ENCODE data around the gene AMPD3. TPM values are rescaled to one million over a fixed set of nuclear protein-coding genes. Genes with fewer than 3 reads are reported as not detected.
"Not testable (repeated sequence)": the region's sequence is repeated elsewhere in the genome, so short reads cannot be mapped to it uniquely, and the experiment has no call there.

The AMPD3 gene
- total RNA-seq, 1 donor from 2014 or later = 7.1 TPM

DNA sequence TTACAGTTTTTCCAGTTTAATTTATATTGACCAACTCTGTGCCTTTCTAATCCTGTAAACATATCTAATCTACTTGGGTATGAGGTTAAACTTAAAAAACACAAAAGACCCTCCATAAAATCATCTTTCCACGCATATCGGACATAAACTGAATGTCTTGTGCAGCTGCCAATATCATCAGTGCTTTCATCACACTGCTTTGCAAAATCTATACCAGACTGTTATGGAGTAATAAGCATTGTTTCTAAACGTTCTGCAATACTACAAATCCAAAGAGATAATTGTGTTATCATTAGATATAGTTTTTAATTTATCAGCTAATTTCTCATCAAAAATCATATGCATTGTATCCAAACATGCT, 36.1 kb upstream of the AMPD3 start:
- no peak overlapping the region for H3K4me3 ChIP-seq (ENCODE audit: low read depth, low read length)
- DNase-seq (ENCODE audit: low read depth) = no peak
- TF ChIP-seq, protein P1, sequence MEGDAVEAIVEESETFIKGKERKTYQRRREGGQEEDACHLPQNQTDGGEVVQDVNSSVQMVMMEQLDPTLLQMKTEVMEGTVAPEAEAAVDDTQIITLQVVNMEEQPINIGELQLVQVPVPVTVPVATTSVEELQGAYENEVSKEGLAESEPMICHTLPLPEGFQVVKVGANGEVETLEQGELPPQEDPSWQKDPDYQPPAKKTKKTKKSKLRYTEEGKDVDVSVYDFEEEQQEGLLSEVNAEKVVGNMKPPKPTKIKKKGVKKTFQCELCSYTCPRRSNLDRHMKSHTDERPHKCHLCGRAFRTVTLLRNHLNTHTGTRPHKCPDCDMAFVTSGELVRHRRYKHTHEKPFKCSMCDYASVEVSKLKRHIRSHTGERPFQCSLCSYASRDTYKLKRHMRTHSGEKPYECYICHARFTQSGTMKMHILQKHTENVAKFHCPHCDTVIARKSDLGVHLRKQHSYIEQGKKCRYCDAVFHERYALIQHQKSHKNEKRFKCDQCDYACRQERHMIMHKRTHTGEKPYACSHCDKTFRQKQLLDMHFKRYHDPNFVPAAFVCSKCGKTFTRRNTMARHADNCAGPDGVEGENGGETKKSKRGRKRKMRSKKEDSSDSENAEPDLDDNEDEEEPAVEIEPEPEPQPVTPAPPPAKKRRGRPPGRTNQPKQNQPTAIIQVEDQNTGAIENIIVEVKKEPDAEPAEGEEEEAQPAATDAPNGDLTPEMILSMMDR (conservative IDR thresholded peaks at IDR 0.05; ENCODE audit: low read depth, low read length) = no peak

DNA sequence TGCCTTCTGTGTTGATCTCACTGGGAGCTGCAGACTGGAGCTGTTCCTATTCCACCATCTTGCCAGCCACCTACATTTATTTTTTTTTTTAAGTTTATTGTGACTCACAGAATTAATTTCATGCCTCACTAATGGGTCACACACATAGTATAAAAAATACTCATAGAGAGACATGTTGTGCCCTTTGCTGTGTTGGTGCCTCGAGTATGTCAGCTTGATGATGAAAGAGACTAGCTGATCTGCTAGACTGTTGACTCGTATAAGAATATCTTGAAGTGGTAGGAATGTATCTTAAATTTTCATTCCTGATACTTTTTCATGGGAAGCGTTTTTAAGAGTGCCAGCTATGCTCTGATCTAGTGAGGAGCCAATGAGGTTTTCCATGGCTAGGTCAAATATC, 28.6 kb upstream of the AMPD3 start:
- no peak overlapping the region for H3K4me3 ChIP-seq (ENCODE audit: low read depth, low read length)
- no peak for DNase-seq (ENCODE audit: low read depth)
- TF ChIP-seq, protein P1 (conservative IDR thresholded peaks at IDR 0.05; ENCODE audit: low read depth, low read length) = no peak

DNA sequence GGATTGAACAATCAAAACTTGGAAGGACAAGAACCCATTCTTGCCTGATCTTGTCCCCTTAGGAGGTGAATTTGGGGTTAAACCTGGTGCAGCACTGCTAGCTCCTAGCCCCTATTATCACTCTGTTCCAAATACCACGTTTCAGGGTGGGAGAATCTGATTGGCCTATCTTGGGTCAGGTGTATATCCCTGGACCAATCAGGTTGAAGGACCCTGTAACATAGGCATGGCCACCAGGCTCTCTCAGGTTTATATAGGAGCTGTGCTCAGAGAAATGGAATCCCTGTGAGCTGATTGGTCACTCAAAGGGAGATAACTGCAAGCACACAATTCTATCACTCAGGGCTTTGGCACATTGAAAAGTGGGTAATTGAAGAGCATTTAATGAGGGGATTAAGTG, 26.6 kb upstream of the AMPD3 start:
- TF ChIP-seq, protein P1 (conservative IDR thresholded peaks at IDR 0.05; ENCODE audit: low read depth, low read length) = no peak
- H3K4me3 ChIP-seq (ENCODE audit: low read depth, low read length) = no peak overlapping the region
- no peak for DNase-seq (ENCODE audit: low read depth)

DNA sequence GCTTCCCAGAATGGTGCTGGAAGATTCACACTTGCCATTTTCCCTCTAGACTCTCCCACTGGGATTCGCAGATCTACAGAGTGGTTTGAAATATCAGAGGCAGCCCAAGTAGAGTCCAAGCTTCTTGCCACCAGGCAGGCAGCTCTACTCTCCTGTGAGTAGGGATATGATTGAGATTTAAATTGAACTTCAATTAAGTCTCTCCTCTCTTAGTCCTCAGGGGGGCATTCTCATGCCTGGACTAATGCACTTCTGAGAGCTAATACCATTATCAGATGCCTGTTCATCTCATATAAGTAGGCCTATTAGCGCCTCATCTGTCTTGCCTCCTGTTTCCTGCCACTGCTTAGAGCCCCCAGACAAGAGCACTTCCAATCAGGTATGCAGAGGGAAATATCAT, 25.5 kb upstream of the AMPD3 start:
- H3K4me3 ChIP-seq (ENCODE audit: low read depth, low read length) = no peak overlapping the region
- no peak for DNase-seq (ENCODE audit: low read depth)

DNA sequence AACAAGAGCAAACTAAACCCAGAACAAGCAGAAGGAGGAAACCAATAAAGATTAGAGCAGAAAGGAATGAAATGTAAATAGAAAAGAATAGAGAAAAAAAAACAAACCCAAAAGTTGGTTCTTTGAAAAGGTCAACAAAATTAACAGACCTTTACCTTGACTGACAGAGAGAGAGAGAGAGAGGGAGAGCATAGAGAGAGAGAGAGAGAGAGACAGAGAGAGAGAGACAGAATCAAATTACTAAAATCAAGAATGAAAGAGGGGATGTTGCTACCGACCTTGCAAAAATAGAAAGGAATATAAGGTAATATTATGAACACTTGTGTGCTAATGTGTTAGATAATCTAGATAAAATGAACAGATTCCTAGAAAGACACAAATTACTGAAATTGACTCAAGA, 22.6 kb upstream of the AMPD3 start:
- TF ChIP-seq, protein P1 (conservative IDR thresholded peaks at IDR 0.05; ENCODE audit: low read depth, low read length) = no peak
- no peak overlapping the region for H3K4me3 ChIP-seq (ENCODE audit: low read depth, low read length)
- DNase-seq (ENCODE audit: low read depth) = no peak

More for the DNA sequence above, 25.5 kb upstream of the AMPD3 start:
- TF ChIP-seq, protein P1 (conservative IDR thresholded peaks at IDR 0.05; ENCODE audit: low read depth, low read length) = no peak

DNA sequence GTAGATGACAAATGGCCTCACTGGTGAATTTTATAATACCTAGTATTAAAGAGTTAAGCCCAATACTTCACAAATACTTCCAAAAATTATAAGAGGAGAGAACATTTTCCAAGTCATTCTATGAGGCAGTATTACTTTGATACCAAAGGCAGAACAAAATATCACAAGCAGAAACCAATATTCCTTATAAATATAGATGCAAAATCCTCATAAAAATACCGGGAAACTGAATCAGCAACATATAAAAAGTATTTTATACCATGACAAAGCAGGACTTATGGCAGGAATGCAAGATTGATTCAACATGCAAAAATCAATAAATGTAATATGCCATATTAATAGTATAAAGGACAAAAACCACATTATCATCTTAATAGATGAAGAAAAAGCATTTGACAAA, 22.1 kb upstream of the AMPD3 start:
- DNase-seq (ENCODE audit: low read depth) = no peak
- H3K4me3 ChIP-seq (ENCODE audit: low read depth, low read length) = no peak overlapping the region
- TF ChIP-seq, protein P1 (conservative IDR thresholded peaks at IDR 0.05; ENCODE audit: low read depth, low read length) = no peak

DNA sequence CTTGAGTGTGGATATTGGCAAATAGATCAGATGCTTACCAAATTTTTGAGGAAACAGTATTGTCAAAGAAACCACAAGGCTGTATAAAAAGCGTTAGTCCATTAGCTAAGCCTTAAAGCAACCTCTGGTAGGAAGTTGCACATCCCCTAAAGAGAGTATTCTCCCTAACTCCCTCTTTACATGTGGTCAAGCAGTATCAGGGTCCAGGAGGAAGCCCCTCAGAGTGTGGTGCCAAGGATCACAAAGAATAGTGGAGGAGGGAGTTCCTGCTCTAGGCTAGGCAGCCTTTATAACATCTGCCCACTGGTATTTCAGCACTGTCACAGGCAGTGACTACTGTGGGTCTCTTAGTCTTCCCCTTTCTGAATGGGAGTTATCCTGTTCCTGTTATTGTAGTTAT, 18.8 kb upstream of the AMPD3 start:
- no peak overlapping the region for H3K4me3 ChIP-seq (ENCODE audit: low read depth, low read length)
- TF ChIP-seq, protein P1 (conservative IDR thresholded peaks at IDR 0.05; ENCODE audit: low read depth, low read length) = no peak

DNA sequence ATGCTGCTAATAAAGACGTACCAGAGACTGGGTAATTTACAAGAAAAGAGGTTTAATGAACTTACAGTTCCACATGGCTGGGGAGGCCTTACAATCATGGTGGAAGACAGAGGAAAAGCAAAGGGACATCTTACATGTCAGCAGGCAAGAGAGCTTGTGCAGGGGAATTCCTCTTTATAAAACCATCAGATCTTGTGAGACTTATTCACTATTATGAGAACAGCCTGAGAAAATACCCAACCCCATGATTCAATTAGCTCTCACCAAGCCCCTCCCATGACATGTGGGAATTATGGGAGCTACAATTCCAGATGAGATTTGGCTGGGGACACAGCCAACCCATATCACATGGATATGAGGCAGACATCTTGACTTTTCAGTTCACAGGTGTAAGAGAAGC, 18.4 kb upstream of the AMPD3 start:
- DNase-seq (ENCODE audit: low read depth); H3K4me3 ChIP-seq (ENCODE audit: low read depth, low read length): not testable (repeated sequence)

More for the DNA sequence above, 18.8 kb upstream of the AMPD3 start:
- no peak for DNase-seq (ENCODE audit: low read depth)
